Endothelial cell of umbilical vein (primary cell): Measurements from ENCODE around the gene LGALS12.

Experiments used
- CTCF ChIP-seq, 2 donors: IDR thresholded peaks; 1 replicate in 1 of 2; 2 replicates in 1 of 2; pipeline ENCODE4 v1.5.1; 2011; ENCODE audit warnings: low read length in 2 of 2, mild to moderate bottlenecking in 2 of 2, moderate library complexity in 2 of 2, control low read depth in 1 of 2, inconsistent platforms in 1 of 2, low read depth in 1 of 2; ENCODE audit not compliant: insufficient read depth in 1 of 2; ENCODE audit errors: extremely low read depth in 1 of 2
- EZH2 ChIP-seq: IDR thresholded peaks from 2 replicates; pipeline ENCODE4 v1.6.1; 2012; ENCODE audit warnings: borderline replicate concordance, low read depth, mild to moderate bottlenecking, moderate library complexity, low read length, inconsistent platforms; ENCODE audit not compliant: severe bottlenecking
- JUN ChIP-seq: IDR thresholded peaks from 2 replicates; pipeline ENCODE4 v1.6.1; 2011; ENCODE audit warnings: borderline replicate concordance, low read depth; ENCODE audit not compliant: insufficient read length, insufficient read depth
- MYC ChIP-seq: IDR thresholded peaks from one replicate; pipeline ENCODE4 v1.6.1; 2011; ENCODE audit warnings: mild to moderate bottlenecking, low read depth, low read length
- POLR2A ChIP-seq: IDR thresholded peaks from 2 replicates; pipeline ENCODE4 v1.6.1; 2012; ENCODE audit warnings: low read depth, mild to moderate bottlenecking, control low read depth, low read length
- POLR2AphosphoS5 ChIP-seq: IDR thresholded peaks from 2 replicates; pipeline ENCODE4 v1.6.1; 2012; ENCODE audit warnings: low read depth, mild to moderate bottlenecking, control low read depth, low read length, moderate library complexity; ENCODE audit not compliant: insufficient read depth
- TF ChIP-seq, protein P1 (sequence below): IDR thresholded peaks from 2 replicates; pipeline ENCODE4 v1.6.1; 2011; ENCODE audit not compliant: insufficient read depth, insufficient read length

- no peak for TF ChIP-seq MYC
- TF ChIP-seq POLR2A: no peak
- no peak for TF ChIP-seq CTCF (IDR thresholded peaks at IDR 0.05; ENCODE audit: extremely low read depth in 1 of 2, insufficient read depth in 1 of 2, low read depth in 1 of 2, low read length in 2 of 2)
- TF ChIP-seq POLR2AphosphoS5: no peak
- TF ChIP-seq JUN: no peak
- no peak for TF ChIP-seq EZH2
- TF ChIP-seq, protein P1, sequence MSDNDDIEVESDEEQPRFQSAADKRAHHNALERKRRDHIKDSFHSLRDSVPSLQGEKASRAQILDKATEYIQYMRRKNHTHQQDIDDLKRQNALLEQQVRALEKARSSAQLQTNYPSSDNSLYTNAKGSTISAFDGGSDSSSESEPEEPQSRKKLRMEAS: no peak
Measured at GRCh38 chr11:63543711-63544110, 37.8 kb downstream of the LGALS12 start.
